GM20000 (cell line): ENCODE measurements around the gene GLDC.

Source experiments
- DNase-seq: peaks from one replicate; pipeline ENCODE4 v3.0.0; 2012; ENCODE audit warnings: low spot score
- TF ChIP-seq, protein P1 (sequence below): IDR thresholded peaks from 2 replicates; pipeline ENCODE4 v1.5.1; 2012; ENCODE audit warnings: mild to moderate bottlenecking, control low read depth; ENCODE audit errors: extremely low read depth, missing control alignments

GLDC gene

DNA sequence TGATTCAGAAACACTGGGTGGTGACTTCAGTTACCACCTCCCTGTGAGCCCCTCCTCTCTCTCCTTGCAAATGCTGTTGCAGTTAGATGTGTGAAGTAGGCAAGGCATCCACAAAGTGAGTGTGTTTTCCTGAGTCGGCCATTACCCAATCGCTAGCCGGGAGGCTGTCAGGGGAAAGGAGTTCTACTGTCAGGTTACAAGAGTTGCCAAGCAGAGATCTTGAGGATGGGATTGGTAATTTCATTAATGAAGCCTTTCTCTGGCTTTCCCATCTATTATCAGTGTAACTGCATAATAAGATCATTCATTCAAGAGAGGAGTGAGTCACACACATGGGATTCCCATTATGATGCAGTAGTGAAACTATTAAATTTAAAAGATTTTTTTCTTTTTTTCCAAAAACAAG lies 106.9 kb downstream of the GLDC start:
- no peak for DNase-seq

DNA sequence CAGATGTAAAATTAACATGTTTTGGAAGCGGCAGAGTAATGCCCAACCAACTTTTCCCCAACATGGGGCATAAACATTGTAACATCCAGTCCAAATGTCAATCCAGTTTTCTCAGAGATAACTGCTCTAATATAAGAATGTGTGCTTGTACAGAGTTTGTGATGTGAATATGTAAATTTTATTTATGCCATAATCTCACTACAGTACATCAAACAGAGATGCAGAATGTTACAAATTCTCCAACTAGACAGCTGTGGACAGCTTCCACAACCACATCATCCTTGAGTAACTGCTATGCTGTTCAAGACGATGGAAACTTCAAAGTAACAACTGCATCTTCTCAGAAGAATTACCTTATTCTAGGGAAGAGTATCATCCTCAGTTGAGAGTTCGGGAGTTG lies 109.9 kb downstream of the GLDC start:
- TF ChIP-seq, protein P1, sequence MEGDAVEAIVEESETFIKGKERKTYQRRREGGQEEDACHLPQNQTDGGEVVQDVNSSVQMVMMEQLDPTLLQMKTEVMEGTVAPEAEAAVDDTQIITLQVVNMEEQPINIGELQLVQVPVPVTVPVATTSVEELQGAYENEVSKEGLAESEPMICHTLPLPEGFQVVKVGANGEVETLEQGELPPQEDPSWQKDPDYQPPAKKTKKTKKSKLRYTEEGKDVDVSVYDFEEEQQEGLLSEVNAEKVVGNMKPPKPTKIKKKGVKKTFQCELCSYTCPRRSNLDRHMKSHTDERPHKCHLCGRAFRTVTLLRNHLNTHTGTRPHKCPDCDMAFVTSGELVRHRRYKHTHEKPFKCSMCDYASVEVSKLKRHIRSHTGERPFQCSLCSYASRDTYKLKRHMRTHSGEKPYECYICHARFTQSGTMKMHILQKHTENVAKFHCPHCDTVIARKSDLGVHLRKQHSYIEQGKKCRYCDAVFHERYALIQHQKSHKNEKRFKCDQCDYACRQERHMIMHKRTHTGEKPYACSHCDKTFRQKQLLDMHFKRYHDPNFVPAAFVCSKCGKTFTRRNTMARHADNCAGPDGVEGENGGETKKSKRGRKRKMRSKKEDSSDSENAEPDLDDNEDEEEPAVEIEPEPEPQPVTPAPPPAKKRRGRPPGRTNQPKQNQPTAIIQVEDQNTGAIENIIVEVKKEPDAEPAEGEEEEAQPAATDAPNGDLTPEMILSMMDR: no peak

More for the DNA sequence above, 106.9 kb downstream of the GLDC start:
- TF ChIP-seq, protein P1: no peak

GRCh38 chr9:6525326-6526045 lies 120.0 kb downstream of the GLDC start:
- no peak for DNase-seq
- TF ChIP-seq, protein P1: no peak

More for the DNA sequence above, 109.9 kb downstream of the GLDC start:
- DNase-seq: no peak

DNA sequence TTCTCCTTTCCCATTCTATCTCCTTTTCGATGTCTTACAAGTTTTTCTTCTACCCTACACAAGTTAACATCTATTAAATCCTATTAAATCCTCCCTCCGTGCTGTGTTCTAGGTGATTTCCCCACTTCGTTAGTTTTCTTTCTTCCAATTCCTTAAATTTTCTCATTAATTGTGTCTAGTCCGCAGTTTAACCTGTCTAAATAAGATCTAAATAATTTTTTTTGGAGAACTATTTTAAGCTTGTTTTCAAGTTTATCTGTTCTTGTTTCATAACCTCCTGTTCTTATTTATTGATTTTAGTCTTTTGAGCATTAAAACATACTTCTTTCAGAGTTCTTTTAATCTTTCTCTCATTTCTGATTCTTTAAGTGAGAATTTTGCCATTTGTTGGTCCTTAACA lies 123.3 kb downstream of the GLDC start:
- TF ChIP-seq, protein P1: no peak
- no peak for DNase-seq

- DNase-seq: no peak
- TF ChIP-seq, protein P1: no peak
Observed at GRCh38 chr9:6512085-6512657, 133.4 kb downstream of the GLDC start.

GRCh38 chr9:6506571-6506970 lies 139.0 kb downstream of the GLDC start:
- DNase-seq: no peak
- TF ChIP-seq, protein P1: no peak

DNA sequence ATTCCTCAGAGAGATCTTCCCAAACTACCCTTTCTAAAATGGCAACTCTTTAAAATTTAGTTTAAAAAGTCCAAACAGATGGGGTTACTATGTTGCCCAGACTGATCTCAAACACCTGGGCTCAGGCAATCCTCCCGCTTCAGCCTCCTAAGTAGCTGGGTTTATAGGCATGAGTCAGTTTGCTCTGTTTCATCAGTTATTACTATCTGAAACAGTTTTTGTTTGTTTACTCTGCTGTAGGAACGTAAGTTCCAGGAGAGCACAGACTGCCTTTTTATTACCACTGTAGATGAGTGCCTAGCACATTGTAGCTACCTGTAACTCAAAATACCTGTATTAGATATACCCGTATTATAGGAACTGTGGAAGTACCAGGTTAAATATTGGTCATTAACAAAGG lies 143.1 kb downstream of the GLDC start:
- TF ChIP-seq, protein P1: no peak
- DNase-seq: no peak
